NT2/D1 (cell line): Measurements from ENCODE around the gene HSPB3.
"Not testable (repeated sequence)": the region's sequence is repeated elsewhere in the genome, so short reads cannot be mapped to it uniquely, and the experiment has no call there.

ENCODE experiments used
- DNase-seq: peaks from one replicate; pipeline ENCODE4 v3.0.0-alpha.2; 2011; ENCODE audit warnings: low read depth, low spot score
- H3K27me3 ChIP-seq: 2 replicates; pipeline ENCODE4 v1.6.0; 2011; ENCODE audit warnings: mild to moderate bottlenecking; ENCODE audit not compliant: insufficient read length, insufficient read depth
- H3K36me3 ChIP-seq: 2 replicates; pipeline ENCODE4 v1.6.1; 2011; ENCODE audit warnings: mild to moderate bottlenecking, low read length, mixed read lengths; ENCODE audit not compliant: insufficient read depth, insufficient read length
- H3K4me1 ChIP-seq: 2 replicates; pipeline ENCODE4 v1.5.1; 2011; ENCODE audit not compliant: insufficient read depth, insufficient read length
- H3K4me3 ChIP-seq: 2 replicates; pipeline ENCODE4 v1.5.1; 2011; ENCODE audit warnings: low read depth; ENCODE audit not compliant: insufficient read length
- H3K9ac ChIP-seq: 2 replicates; pipeline ENCODE4 v1.6.0; 2011; ENCODE audit warnings: low read depth; ENCODE audit not compliant: insufficient read length
- H3K9me3 ChIP-seq: 2 replicates; pipeline ENCODE4 v1.5.1; 2011; ENCODE audit warnings: mild to moderate bottlenecking, low read length; ENCODE audit not compliant: insufficient read depth
- SUZ12 ChIP-seq: IDR thresholded peaks from 2 replicates; pipeline ENCODE4 v1.6.1; 2011; ENCODE audit not compliant: insufficient read length, insufficient read depth; ENCODE audit errors: extremely low read depth
- YY1 ChIP-seq: IDR thresholded peaks from 2 replicates; pipeline ENCODE4 v1.6.1; 2011; ENCODE audit not compliant: insufficient read length, insufficient read depth
- ZNF274 ChIP-seq: IDR thresholded peaks from 2 replicates; pipeline ENCODE4 v1.6.1; 2011; ENCODE audit warnings: mild to moderate bottlenecking, low read depth, low read length

The HSPB3 gene

GRCh38 chr5:54476682-54477081 is 21.2 kb downstream of the HSPB3 start:
- H3K9me3 ChIP-seq: no peaks in the 10 kb centered on the region
- TF ChIP-seq SUZ12 (no peak), ZNF274 (no peak), YY1 (no peak)
- DNase-seq: no peak
- no peaks in the 10 kb centered on the region for H3K4me1 ChIP-seq
- H3K4me3 ChIP-seq: no peak overlapping the region
- H3K9ac ChIP-seq: no peak overlapping the region
- H3K27me3 ChIP-seq: no peaks in the 10 kb centered on the region
- H3K36me3 ChIP-seq: no peaks in the 10 kb centered on the region

- Histone ChIP-seq H3K27me3 (no peaks in the 10 kb centered on the region), H3K4me3 (no peak overlapping the region), H3K36me3 (no peaks in the 10 kb centered on the region), H3K4me1 (no peaks in the 10 kb centered on the region), H3K9ac (no peak overlapping the region), H3K9me3 (no peaks in the 10 kb centered on the region)
- no peak for TF ChIP-seq YY1
- no peak for TF ChIP-seq ZNF274
- no peak for DNase-seq
Measured at GRCh38 chr5:54477941-54478478, 22.5 kb downstream of the HSPB3 start.

- no peaks in the 10 kb centered on the region for H3K27me3 ChIP-seq
- DNase-seq: no peak
- TF ChIP-seq YY1: no peak
- no peak for TF ChIP-seq SUZ12
- TF ChIP-seq ZNF274: no peak
- H3K4me3 ChIP-seq: no peak overlapping the region
- no peaks in the 10 kb centered on the region for H3K4me1 ChIP-seq
- H3K9me3 ChIP-seq: no peaks in the 10 kb centered on the region
- no peak overlapping the region for H3K9ac ChIP-seq
- no peaks in the 10 kb centered on the region for H3K36me3 ChIP-seq
Measured at GRCh38 chr5:54480296-54480695, 24.8 kb downstream of the HSPB3 start.

- no peak for TF ChIP-seq SUZ12
- no peak for TF ChIP-seq ZNF274
- no peak for TF ChIP-seq YY1
- H3K36me3 ChIP-seq: no peaks in the 10 kb centered on the region
- DNase-seq: no peak
Measured at GRCh38 chr5:54484219-54484894, 28.9 kb downstream of the HSPB3 start.

GRCh38 chr5:54485659-54486058 is 30.2 kb downstream of the HSPB3 start:
- not testable (repeated sequence) for H3K4me1 ChIP-seq, H3K27me3 ChIP-seq, DNase-seq, H3K9ac ChIP-seq, H3K36me3 ChIP-seq, H3K4me3 ChIP-seq, H3K9me3 ChIP-seq

More at GRCh38 chr5:54484219-54484894, 28.9 kb downstream of the HSPB3 start:
- no peak overlapping the region for H3K9ac ChIP-seq
- H3K9me3 ChIP-seq: no peaks in the 10 kb centered on the region
- H3K4me3 ChIP-seq: no peak overlapping the region
- H3K27me3 ChIP-seq: no peaks in the 10 kb centered on the region
- H3K4me1 ChIP-seq: no peaks in the 10 kb centered on the region

- H3K27me3 ChIP-seq, H3K36me3 ChIP-seq, H3K9me3 ChIP-seq, DNase-seq, H3K9ac ChIP-seq, H3K4me1 ChIP-seq, H3K4me3 ChIP-seq: not testable (repeated sequence)
Measured at GRCh38 chr5:54489648-54489979, 34.1 kb downstream of the HSPB3 start.

- H3K36me3 ChIP-seq: no peaks in the 10 kb centered on the region
- H3K9ac ChIP-seq: no peak overlapping the region
- H3K27me3 ChIP-seq: no peaks in the 10 kb centered on the region
- H3K4me3 ChIP-seq: no peak overlapping the region
- TF ChIP-seq ZNF274: no peak
- no peak for TF ChIP-seq SUZ12
- TF ChIP-seq YY1: no peak
- no peak for DNase-seq
- H3K9me3 ChIP-seq: no peaks in the 10 kb centered on the region
- H3K4me1 ChIP-seq: no peaks in the 10 kb centered on the region
Measured at GRCh38 chr5:54491326-54491725, 35.8 kb downstream of the HSPB3 start.

- no peaks in the 10 kb centered on the region for H3K36me3 ChIP-seq
- no peaks in the 10 kb centered on the region for H3K27me3 ChIP-seq
- H3K4me3 ChIP-seq: no peak overlapping the region
- no peak for DNase-seq
- no peak overlapping the region for H3K9ac ChIP-seq
- H3K4me1 ChIP-seq: no peaks in the 10 kb centered on the region
- no peak for TF ChIP-seq ZNF274
- no peak for TF ChIP-seq YY1
- TF ChIP-seq SUZ12: no peak
- H3K9me3 ChIP-seq: no peaks in the 10 kb centered on the region
Measured at GRCh38 chr5:54492178-54492577, 36.7 kb downstream of the HSPB3 start.
